PFSK-1 (cell line): ENCODE data around the gene ETV1.

Experiments
- POLR2AphosphoS5 ChIP-seq: IDR thresholded peaks from 2 replicates; pipeline ENCODE4 v1.6.1; 2012; ENCODE audit warnings: low read depth, mild to moderate bottlenecking, control low read depth, low read length, moderate library complexity
- SIN3A ChIP-seq: IDR thresholded peaks from 2 replicates; pipeline ENCODE4 v1.6.1; 2012; ENCODE audit warnings: mild to moderate bottlenecking, low read length, moderate library complexity, borderline replicate concordance; ENCODE audit not compliant: insufficient read depth
- TAF1 ChIP-seq: IDR thresholded peaks from 2 replicates; pipeline ENCODE4 v1.6.1; 2012; ENCODE audit warnings: low read length, control low read depth, borderline replicate concordance; ENCODE audit not compliant: insufficient read depth
- TF ChIP-seq, protein P1 (sequence below), 2 experiments: IDR thresholded peaks; 2 replicates each; pipeline versions ENCODE4 v1.6.1 to v1.8.0; 2011 to 2012; ENCODE audit warnings: low read depth in 2 of 2, low read length in 2 of 2, control low read depth in 1 of 2, inconsistent platforms in 1 of 2, mild to moderate bottlenecking in 1 of 2, moderate library complexity in 1 of 2; ENCODE audit not compliant: insufficient read depth in 1 of 2

- TF ChIP-seq SIN3A (no peak), POLR2AphosphoS5 (no peak), TAF1 (no peak)
- TF ChIP-seq, protein P1, sequence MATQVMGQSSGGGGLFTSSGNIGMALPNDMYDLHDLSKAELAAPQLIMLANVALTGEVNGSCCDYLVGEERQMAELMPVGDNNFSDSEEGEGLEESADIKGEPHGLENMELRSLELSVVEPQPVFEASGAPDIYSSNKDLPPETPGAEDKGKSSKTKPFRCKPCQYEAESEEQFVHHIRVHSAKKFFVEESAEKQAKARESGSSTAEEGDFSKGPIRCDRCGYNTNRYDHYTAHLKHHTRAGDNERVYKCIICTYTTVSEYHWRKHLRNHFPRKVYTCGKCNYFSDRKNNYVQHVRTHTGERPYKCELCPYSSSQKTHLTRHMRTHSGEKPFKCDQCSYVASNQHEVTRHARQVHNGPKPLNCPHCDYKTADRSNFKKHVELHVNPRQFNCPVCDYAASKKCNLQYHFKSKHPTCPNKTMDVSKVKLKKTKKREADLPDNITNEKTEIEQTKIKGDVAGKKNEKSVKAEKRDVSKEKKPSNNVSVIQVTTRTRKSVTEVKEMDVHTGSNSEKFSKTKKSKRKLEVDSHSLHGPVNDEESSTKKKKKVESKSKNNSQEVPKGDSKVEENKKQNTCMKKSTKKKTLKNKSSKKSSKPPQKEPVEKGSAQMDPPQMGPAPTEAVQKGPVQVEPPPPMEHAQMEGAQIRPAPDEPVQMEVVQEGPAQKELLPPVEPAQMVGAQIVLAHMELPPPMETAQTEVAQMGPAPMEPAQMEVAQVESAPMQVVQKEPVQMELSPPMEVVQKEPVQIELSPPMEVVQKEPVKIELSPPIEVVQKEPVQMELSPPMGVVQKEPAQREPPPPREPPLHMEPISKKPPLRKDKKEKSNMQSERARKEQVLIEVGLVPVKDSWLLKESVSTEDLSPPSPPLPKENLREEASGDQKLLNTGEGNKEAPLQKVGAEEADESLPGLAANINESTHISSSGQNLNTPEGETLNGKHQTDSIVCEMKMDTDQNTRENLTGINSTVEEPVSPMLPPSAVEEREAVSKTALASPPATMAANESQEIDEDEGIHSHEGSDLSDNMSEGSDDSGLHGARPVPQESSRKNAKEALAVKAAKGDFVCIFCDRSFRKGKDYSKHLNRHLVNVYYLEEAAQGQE (IDR thresholded peaks at IDR 0.05; ENCODE audit: insufficient read depth in 1 of 2, low read depth in 2 of 2, low read length in 2 of 2) = no peak
Measured at GRCh38 chr7:14024406-14024805, 34.9 kb upstream of the ETV1 start.
